H1 (cell line): ENCODE results near the gene TNXB. TPM values are rescaled to one million over a fixed set of nuclear protein-coding genes. Genes with fewer than 3 reads are reported as not detected.

Source experiments
- polyA plus RNA-seq, 7 experiments: library from polyadenylated mRNA; depleted of rRNA in 3 of 7; stranded (reverse) in 5 of 7; unstranded in 2 of 7; fragments of >200 nt in 5 of 7; fragments of 200-250 nt in 2 of 7; gene quantifications; 1 replicate in 5 of 7; 2 replicates in 1 of 7; 4 replicates in 1 of 7; pipeline versions ENCODE4 v1.2.1 to v1.2.3, GENCODE V29; 2011 to 2013; ENCODE audit warnings: missing spikeins in 2 of 7, mixed read lengths in 2 of 7
- total RNA-seq: library from RNA; stranded (reverse); fragmentation: NEBNext Ultra II Directional; extraction: Animal tissue kit (Norgen Biotek cat#: 25700); gene quantifications from 2 replicates; pipeline ENCODE4 v1.2.1, GENCODE V29; 2021
- TF ChIP-seq, protein P1 (sequence below), 3 experiments: IDR thresholded peaks; 1 replicate in 2 of 3; 2 replicates in 1 of 3; pipeline versions ENCODE4 v1.5.1 to v1.6.1; 2011; ENCODE audit warnings: low read length in 3 of 3, mild to moderate bottlenecking in 3 of 3, inconsistent platforms in 2 of 3, low read depth in 1 of 3, moderate library complexity in 1 of 3; ENCODE audit not compliant: insufficient read depth in 1 of 3; ENCODE audit errors: control extremely low read depth in 1 of 3

Gene TNXB
- total and polyA plus RNA-seq, 2 of the 8 experiments (the other 6 are each of a cell fraction or from before 2014, with no cell fraction given) = 3.1 to 4.8 TPM

GRCh38 chr6:32073613-32074012, 35.5 kb downstream of the TNXB start (continued):
- TF ChIP-seq, protein P1, sequence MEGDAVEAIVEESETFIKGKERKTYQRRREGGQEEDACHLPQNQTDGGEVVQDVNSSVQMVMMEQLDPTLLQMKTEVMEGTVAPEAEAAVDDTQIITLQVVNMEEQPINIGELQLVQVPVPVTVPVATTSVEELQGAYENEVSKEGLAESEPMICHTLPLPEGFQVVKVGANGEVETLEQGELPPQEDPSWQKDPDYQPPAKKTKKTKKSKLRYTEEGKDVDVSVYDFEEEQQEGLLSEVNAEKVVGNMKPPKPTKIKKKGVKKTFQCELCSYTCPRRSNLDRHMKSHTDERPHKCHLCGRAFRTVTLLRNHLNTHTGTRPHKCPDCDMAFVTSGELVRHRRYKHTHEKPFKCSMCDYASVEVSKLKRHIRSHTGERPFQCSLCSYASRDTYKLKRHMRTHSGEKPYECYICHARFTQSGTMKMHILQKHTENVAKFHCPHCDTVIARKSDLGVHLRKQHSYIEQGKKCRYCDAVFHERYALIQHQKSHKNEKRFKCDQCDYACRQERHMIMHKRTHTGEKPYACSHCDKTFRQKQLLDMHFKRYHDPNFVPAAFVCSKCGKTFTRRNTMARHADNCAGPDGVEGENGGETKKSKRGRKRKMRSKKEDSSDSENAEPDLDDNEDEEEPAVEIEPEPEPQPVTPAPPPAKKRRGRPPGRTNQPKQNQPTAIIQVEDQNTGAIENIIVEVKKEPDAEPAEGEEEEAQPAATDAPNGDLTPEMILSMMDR (IDR thresholded peaks at IDR 0.05; ENCODE audit: control extremely low read depth in 1 of 3, insufficient read depth in 1 of 3, low read depth in 1 of 3, low read length in 3 of 3) = no peak
